ENCODE results near the gene FOXE3. TPM values are rescaled to one million over a fixed set of nuclear protein-coding genes. Genes with fewer than 3 reads are reported as not detected.

Gene FOXE3
- total and polyA plus RNA-seq, 9 of the 15 experiments (the other 6 are each of a cell fraction or from before 2014, with no cell fraction given) = not detected

DNA sequence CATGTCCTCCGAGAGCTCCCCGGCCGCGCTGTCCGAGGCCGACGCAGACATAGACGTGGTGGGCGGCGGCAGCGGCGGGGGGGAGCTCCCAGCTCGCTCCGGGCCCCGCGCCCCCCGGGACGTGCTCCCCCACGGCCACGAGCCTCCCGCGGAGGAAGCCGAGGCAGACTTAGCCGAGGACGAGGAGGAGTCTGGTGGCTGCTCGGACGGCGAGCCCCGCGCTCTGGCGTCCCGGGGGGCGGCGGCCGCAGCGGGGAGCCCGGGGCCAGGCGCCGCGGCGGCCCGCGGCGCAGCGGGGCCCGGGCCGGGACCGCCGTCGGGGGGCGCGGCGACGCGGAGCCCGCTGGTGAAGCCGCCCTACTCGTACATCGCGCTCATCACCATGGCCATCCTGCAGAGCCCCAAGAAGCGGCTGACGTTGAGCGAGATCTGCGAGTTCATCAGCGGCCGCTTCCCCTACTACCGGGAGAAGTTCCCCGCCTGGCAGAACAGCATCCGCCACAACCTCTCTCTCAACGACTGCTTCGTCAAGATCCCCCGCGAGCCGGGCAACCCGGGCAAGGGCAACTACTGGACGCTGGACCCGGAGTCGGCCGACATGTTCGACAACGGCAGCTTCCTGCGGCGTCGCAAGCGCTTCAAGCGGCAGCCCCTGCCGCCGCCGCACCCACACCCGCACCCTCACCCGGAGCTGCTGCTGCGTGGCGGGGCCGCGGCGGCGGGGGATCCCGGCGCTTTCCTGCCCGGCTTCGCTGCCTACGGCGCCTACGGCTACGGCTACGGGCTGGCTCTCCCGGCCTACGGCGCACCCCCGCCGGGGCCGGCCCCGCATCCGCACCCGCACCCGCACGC, 22.3 kb downstream of the FOXE3 start:
- FAIRE-seq (no peak), ATAC-seq (no peak)
- POLR2A ChIA-PET = interaction anchor here (0.6 to 1.7 kb wide), 6 partner anchors 26 to 316 kb away, joined by 3 to 5 read pairs (median 4); partner anchors contain the start of genes CMPK1 and PDZK1IP1
- peak; percentile 62 for TF ChIP-seq VEZF1 (CRISPR knock-in tag; IDR thresholded peaks at IDR 0.05)
- 0 out of 2 replicates have a peak, but pooled peaks have one; percentile 16 for TF ChIP-seq AFF4 (CRISPR knock-in tag; IDR thresholded peaks at IDR 0.05)
- peak; percentile 37; the same call in 1 of the 2 replicates for TF ChIP-seq CTBP1 (IDR thresholded peaks at IDR 0.05; ENCODE audit: borderline replicate concordance)
- TF ChIP-seq ZFX (CRISPR knock-in tag; IDR thresholded peaks at IDR 0.05) = peak; percentile 62
- TF ChIP-seq ZNF431 (CRISPR knock-in tag; IDR thresholded peaks at IDR 0.05) = 0 out of 2 replicates have a peak, but pooled peaks have one; percentile 48
- TF ChIP-seq TAF15 (IDR thresholded peaks at IDR 0.05; ENCODE audit: low read depth, low read length) = no peak
- TF ChIP-seq RBM34 (IDR thresholded peaks at IDR 0.05; ENCODE audit: borderline replicate concordance, insufficient read depth, low read length) = 0 out of 2 replicates have a peak, but pooled peaks have one; percentile 20
- TF ChIP-seq, protein P1, sequence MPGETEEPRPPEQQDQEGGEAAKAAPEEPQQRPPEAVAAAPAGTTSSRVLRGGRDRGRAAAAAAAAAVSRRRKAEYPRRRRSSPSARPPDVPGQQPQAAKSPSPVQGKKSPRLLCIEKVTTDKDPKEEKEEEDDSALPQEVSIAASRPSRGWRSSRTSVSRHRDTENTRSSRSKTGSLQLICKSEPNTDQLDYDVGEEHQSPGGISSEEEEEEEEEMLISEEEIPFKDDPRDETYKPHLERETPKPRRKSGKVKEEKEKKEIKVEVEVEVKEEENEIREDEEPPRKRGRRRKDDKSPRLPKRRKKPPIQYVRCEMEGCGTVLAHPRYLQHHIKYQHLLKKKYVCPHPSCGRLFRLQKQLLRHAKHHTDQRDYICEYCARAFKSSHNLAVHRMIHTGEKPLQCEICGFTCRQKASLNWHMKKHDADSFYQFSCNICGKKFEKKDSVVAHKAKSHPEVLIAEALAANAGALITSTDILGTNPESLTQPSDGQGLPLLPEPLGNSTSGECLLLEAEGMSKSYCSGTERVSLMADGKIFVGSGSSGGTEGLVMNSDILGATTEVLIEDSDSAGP (CRISPR knock-in tag; IDR thresholded peaks at IDR 0.05) = no peak
- TF ChIP-seq TAF7 (tag; IDR thresholded peaks at IDR 0.05) = no peak

More for the DNA sequence above, 22.3 kb downstream of the FOXE3 start:
- in situ Hi-C loops (cut with MboI) (no loop called here), intact Hi-C loops (cut with micrococcal nuclease) (loop anchor here (5.0 to 10.0 kb wide), 3 partner anchors 106 to 289 kb away; partner anchors contain the start of gene CMPK1)
- Histone ChIP-seq H3K9ac (ENCODE audit: insufficient read depth in 1 of 2, low read depth in 2 of 2, low read length in 2 of 2) (peak overlapping the region; percentile 72 to 99; a peak in 3 of 4 replicates), H3K4me2 (ENCODE audit: insufficient read depth, low read length) (peak overlapping the region; percentile 91; the same call in 1 of the 2 replicates), H3K4me3 (peak overlapping the region; percentile 70), H4K20me1 (replicated peaks; ENCODE audit: control insufficient read depth, insufficient read depth, low read length) (peaks cover 6% of the 10 kb centered on the region; the same call in 1 of the 2 replicates), H3K9me1 (ENCODE audit: control insufficient read depth, insufficient read depth, low read length) (no peaks in the 10 kb centered on the region), H3K36me3 (ENCODE audit: control insufficient read depth, insufficient read depth, low read length) (no peaks in the 10 kb centered on the region; the same call in 2 of the 3 replicates), H3K27ac (ENCODE audit: extremely low read depth, low read depth, low read length) (peak overlapping the region; percentile 90; the same call in 1 of the 3 replicates), H3K79me2 (ENCODE audit: control insufficient read depth, insufficient read depth, low read length) (0 out of 3 replicates have a peak, but pooled peaks cover 7% of the 10 kb centered on the region), H2AFZ (ENCODE audit: low read depth, low read length) (peak overlapping the region; percentile 91), H3K9me3 (replicated peaks; ENCODE audit: control insufficient read depth, insufficient read depth, low read depth, low read length) (no peaks in the 10 kb centered on the region), H3K4me1 (replicated peaks in 1 of 2; ENCODE audit: control insufficient read depth in 2 of 2, insufficient read depth in 2 of 2, low read length in 2 of 2) (peaks cover 2 to 45% of the 10 kb centered on the region in 2 experiments; a peak in 3 of 5 replicates), H3K27me3 (ENCODE audit: control insufficient read depth in 2 of 2, insufficient read depth in 2 of 2, low read length in 2 of 2) (peaks cover 27 to 32% of the 10 kb centered on the region in 2 experiments; a peak in 4 of 5 replicates)
- peak in 2 of 4 experiments; percentile 72 to 73 for DNase-seq (ENCODE audit: extremely low read depth in 1 of 4, low spot score in 3 of 4)
- WGBS (ENCODE audit: insufficient coverage, low coverage, missing lambda C conversion rate) = 56% methylated on average over 53 of the region's 117 CpGs
- no TSS peak for BruUV-seq (replicated peaks)
- CTCF ChIA-PET (ENCODE audit: low intra/inter-chr PET ratio) = interaction anchor here (0.6 to 2.7 kb wide), 3 partner anchors 11 to 272 kb away, joined by 3 to 15 read pairs (median 5); no protein-coding TSS in a partner anchor

Data from K562 (cell line).